Effector memory CD4-positive, alpha-beta T cell (primary cell): ENCODE data around the gene GLTP.

ENCODE experiments used
- DNase-seq, 3 donors: peaks; one replicate each; pipeline ENCODE4 v3.0.0-alpha.2; 2020
- H3K27ac ChIP-seq: 2 replicates; pipeline ENCODE4 v1.7.0; 2013; ENCODE audit warnings: mild to moderate bottlenecking, low read length, moderate library complexity; ENCODE audit not compliant: insufficient read depth, poor library complexity, severe bottlenecking
- H3K27me3 ChIP-seq: replicated peaks from 2 replicates; pipeline ENCODE4 v1.7.0; 2013; ENCODE audit warnings: mild to moderate bottlenecking, low read length; ENCODE audit not compliant: insufficient read depth, control insufficient read depth, poor library complexity, severe bottlenecking
- H3K36me3 ChIP-seq: 2 replicates; pipeline ENCODE4 v1.7.0; 2013; ENCODE audit warnings: mild to moderate bottlenecking, low read length, moderate library complexity; ENCODE audit not compliant: control insufficient read depth, insufficient read depth
- H3K4me1 ChIP-seq: 2 replicates; pipeline ENCODE4 v1.7.0; 2013; ENCODE audit warnings: low read length, mild to moderate bottlenecking; ENCODE audit not compliant: control insufficient read depth, insufficient read depth, poor library complexity, severe bottlenecking
- H3K4me3 ChIP-seq: 2 replicates; pipeline ENCODE4 v1.7.0; 2013; ENCODE audit warnings: low read length, low read depth, mild to moderate bottlenecking; ENCODE audit not compliant: insufficient read depth, poor library complexity, severe bottlenecking
- H3K9me3 ChIP-seq: 2 replicates; pipeline ENCODE4 v1.7.0; 2013; ENCODE audit warnings: mild to moderate bottlenecking, low read length, moderate library complexity; ENCODE audit not compliant: control insufficient read depth

The GLTP gene

GRCh38 chr12:109832541-109833306 lies 47.6 kb downstream of the GLTP start:
- H3K4me3 ChIP-seq: no peak overlapping the region
- DNase-seq: no peak

GRCh38 chr12:109831929-109832328 lies 48.4 kb downstream of the GLTP start:
- H3K36me3 ChIP-seq: no peaks in the 10 kb centered on the region
- H3K4me1 ChIP-seq: no peaks in the 10 kb centered on the region
- no peak overlapping the region for H3K27ac ChIP-seq
- DNase-seq: no peak
- H3K27me3 ChIP-seq: peaks cover 16% of the 10 kb centered on the region
- H3K9me3 ChIP-seq: no peaks in the 10 kb centered on the region
- no peak overlapping the region for H3K4me3 ChIP-seq

More at GRCh38 chr12:109832541-109833306, 47.6 kb downstream of the GLTP start:
- Histone ChIP-seq H3K27me3 (peaks cover 16% of the 10 kb centered on the region), H3K36me3 (no peaks in the 10 kb centered on the region), H3K4me1 (no peaks in the 10 kb centered on the region), H3K9me3 (no peaks in the 10 kb centered on the region), H3K27ac (no peak overlapping the region)

- H3K4me1 ChIP-seq: no peaks in the 10 kb centered on the region
- H3K27ac ChIP-seq: no peak overlapping the region
- DNase-seq: no peak
- H3K36me3 ChIP-seq: no peaks in the 10 kb centered on the region
- peaks cover 16% of the 10 kb centered on the region for H3K27me3 ChIP-seq
- no peaks in the 10 kb centered on the region for H3K9me3 ChIP-seq
- no peak overlapping the region for H3K4me3 ChIP-seq
Observed at GRCh38 chr12:109831365-109831764, 49.0 kb downstream of the GLTP start.

GRCh38 chr12:109830718-109831117 lies 49.6 kb downstream of the GLTP start:
- Histone ChIP-seq H3K36me3 (no peaks in the 10 kb centered on the region), H3K27me3 (peaks cover 16% of the 10 kb centered on the region), H3K4me3 (no peak overlapping the region), H3K9me3 (no peaks in the 10 kb centered on the region), H3K27ac (no peak overlapping the region), H3K4me1 (no peaks in the 10 kb centered on the region)
- no peak for DNase-seq

- no peak for DNase-seq
- Histone ChIP-seq H3K4me3 (no peak overlapping the region), H3K27ac (no peak overlapping the region), H3K9me3 (no peaks in the 10 kb centered on the region), H3K4me1 (no peaks in the 10 kb centered on the region), H3K27me3 (peaks cover 16% of the 10 kb centered on the region), H3K36me3 (no peaks in the 10 kb centered on the region)
Observed at GRCh38 chr12:109830267-109830666, 50.1 kb downstream of the GLTP start.

- no peak for DNase-seq
- Histone ChIP-seq H3K4me3 (no peak overlapping the region), H3K27ac (no peak overlapping the region)
Observed at GRCh38 chr12:109829667-109830066, 50.7 kb downstream of the GLTP start.

GRCh38 chr12:109828754-109829511 lies 51.4 kb downstream of the GLTP start:
- no peaks in the 10 kb centered on the region for H3K36me3 ChIP-seq
- no peaks in the 10 kb centered on the region for H3K4me1 ChIP-seq
- peaks cover 14% of the 10 kb centered on the region for H3K27me3 ChIP-seq
- no peaks in the 10 kb centered on the region for H3K9me3 ChIP-seq
- no peak for DNase-seq
- H3K4me3 ChIP-seq: no peak overlapping the region
- H3K27ac ChIP-seq: no peak overlapping the region

More at GRCh38 chr12:109829667-109830066, 50.7 kb downstream of the GLTP start:
- H3K36me3 ChIP-seq: no peaks in the 10 kb centered on the region
- H3K4me1 ChIP-seq: no peaks in the 10 kb centered on the region
- no peaks in the 10 kb centered on the region for H3K9me3 ChIP-seq
- peaks cover 16% of the 10 kb centered on the region for H3K27me3 ChIP-seq

- Histone ChIP-seq H3K4me3 (no peak overlapping the region), H3K4me1 (no peaks in the 10 kb centered on the region)
- DNase-seq: no peak
Observed at GRCh38 chr12:109827566-109828550, 52.5 kb downstream of the GLTP start.

GRCh38 chr12:109827080-109827479 lies 53.3 kb downstream of the GLTP start:
- peaks cover under 1% of the 10 kb centered on the region for H3K27me3 ChIP-seq

More at GRCh38 chr12:109827566-109828550, 52.5 kb downstream of the GLTP start:
- Histone ChIP-seq H3K27me3 (peaks cover 5% of the 10 kb centered on the region), H3K9me3 (no peaks in the 10 kb centered on the region), H3K27ac (no peak overlapping the region), H3K36me3 (no peaks in the 10 kb centered on the region)

More at GRCh38 chr12:109827080-109827479, 53.3 kb downstream of the GLTP start:
- H3K4me3 ChIP-seq: no peak overlapping the region
- H3K36me3 ChIP-seq: no peaks in the 10 kb centered on the region
- no peaks in the 10 kb centered on the region for H3K9me3 ChIP-seq
- no peaks in the 10 kb centered on the region for H3K4me1 ChIP-seq
- H3K27ac ChIP-seq: no peak overlapping the region
- no peak for DNase-seq
